BJ (cell line): ENCODE results near the gene CBL. TPM values are rescaled to one million over a fixed set of nuclear protein-coding genes. Genes with fewer than 3 reads are reported as not detected.
"Not testable (repeated sequence)": the region's sequence is repeated elsewhere in the genome, so short reads cannot be mapped to it uniquely, and the experiment has no call there.

Experiments
- CTCF ChIA-PET: fragments of 350-600 bp; formaldehyde crosslinking; extraction: SDS; loops from one replicate; lab custom pipeline; 2021; ENCODE audit warnings: antibody characterized with exemption, inconsistent platforms; lab: Yijun Ruan, JAX
- POLR2A ChIA-PET: fragments of 300-600 bp; sonication (Branson Sonifier 250); formaldehyde crosslinking; extraction: SDS; loops from one replicate; lab custom pipeline; 2021; ENCODE audit warnings: antibody characterized with exemption; lab: Charles Lee
- DNase-seq: peaks from one replicate; pipeline ENCODE4 v3.0.0-alpha.2; 2011; ENCODE audit warnings: low read depth
- H3K27me3 ChIP-seq: 2 replicates; pipeline ENCODE4 v1.6.0; 2011; ENCODE audit warnings: low read length; ENCODE audit not compliant: control insufficient read depth, insufficient read depth
- H3K36me3 ChIP-seq: 2 replicates; pipeline ENCODE4 v1.5.1; 2011; ENCODE audit warnings: low read length; ENCODE audit not compliant: control insufficient read depth, insufficient read depth
- H3K4me3 ChIP-seq: 2 replicates; pipeline ENCODE4 v1.5.1; 2011; ENCODE audit warnings: low read depth, mild to moderate bottlenecking, control low read depth, low read length
- polyA plus RNA-seq: library from polyadenylated mRNA; depleted of rRNA; stranded (reverse); fragments of >200 nt; gene quantifications from 2 replicates; pipeline ENCODE4 v1.2.3, GENCODE V29; 2011
- TF ChIP-seq, protein P1 (sequence below): IDR thresholded peaks from 2 replicates; pipeline ENCODE4 v1.5.1; 2011; ENCODE audit warnings: low read depth, mild to moderate bottlenecking, control low read depth, inconsistent platforms, low read length, moderate library complexity; ENCODE audit not compliant: insufficient read depth

The CBL gene
- polyA plus RNA-seq, 1 experiment: 9.3 TPM

DNA sequence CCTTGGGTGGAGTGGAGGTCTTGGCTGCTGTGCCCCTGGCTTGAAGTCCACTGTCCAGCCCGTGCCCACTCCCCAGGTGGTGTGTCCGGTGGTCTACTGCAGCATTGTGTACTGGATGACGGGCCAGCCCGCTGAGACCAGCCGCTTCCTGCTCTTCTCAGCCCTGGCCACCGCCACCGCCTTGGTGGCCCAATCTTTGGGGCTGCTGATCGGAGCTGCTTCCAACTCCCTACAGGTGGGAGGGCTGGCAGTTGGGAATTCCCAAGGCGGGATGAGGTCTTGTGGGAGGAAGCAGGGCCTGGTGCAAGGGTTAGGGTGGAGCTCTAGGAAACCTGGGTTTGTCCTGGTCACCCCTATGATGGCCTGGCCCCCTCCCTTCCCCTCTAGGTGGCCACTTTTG is 46.0 kb upstream of the CBL start:
- no peak for DNase-seq
- peaks cover 4% of the 10 kb centered on the region for H3K27me3 ChIP-seq
- no peak overlapping the region for H3K4me3 ChIP-seq
- CTCF ChIA-PET: interaction anchor here (0.6 to 4.2 kb wide), 6 partner anchors 9 to 77 kb away, joined by 3 to 16 read pairs (median 7); partner anchors contain the start of genes ABCG4 and NLRX1
- POLR2A ChIA-PET: no interaction called here
- H3K36me3 ChIP-seq: no peaks in the 10 kb centered on the region
- TF ChIP-seq, protein P1, sequence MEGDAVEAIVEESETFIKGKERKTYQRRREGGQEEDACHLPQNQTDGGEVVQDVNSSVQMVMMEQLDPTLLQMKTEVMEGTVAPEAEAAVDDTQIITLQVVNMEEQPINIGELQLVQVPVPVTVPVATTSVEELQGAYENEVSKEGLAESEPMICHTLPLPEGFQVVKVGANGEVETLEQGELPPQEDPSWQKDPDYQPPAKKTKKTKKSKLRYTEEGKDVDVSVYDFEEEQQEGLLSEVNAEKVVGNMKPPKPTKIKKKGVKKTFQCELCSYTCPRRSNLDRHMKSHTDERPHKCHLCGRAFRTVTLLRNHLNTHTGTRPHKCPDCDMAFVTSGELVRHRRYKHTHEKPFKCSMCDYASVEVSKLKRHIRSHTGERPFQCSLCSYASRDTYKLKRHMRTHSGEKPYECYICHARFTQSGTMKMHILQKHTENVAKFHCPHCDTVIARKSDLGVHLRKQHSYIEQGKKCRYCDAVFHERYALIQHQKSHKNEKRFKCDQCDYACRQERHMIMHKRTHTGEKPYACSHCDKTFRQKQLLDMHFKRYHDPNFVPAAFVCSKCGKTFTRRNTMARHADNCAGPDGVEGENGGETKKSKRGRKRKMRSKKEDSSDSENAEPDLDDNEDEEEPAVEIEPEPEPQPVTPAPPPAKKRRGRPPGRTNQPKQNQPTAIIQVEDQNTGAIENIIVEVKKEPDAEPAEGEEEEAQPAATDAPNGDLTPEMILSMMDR: no peak

DNA sequence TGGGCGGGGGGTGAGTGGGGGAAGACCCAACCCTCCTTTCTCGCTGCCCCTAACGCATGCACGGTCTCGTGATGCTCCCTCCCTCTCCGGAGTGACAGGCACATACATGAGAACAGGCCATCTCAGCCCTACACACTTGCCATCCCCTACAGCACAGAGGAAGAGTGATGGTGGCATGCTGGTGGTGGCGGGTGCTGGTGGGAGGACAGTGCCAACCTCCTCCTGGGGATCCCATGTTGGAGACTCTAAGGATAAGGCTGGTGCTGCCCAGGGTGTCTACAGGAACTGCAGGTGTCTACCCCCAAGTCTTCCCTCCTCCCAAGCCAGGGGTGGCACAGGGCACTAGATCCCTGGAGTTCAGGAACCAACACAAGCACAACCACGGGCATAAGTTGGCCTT is 44.3 kb upstream of the CBL start:
- ChIA-PET CTCF (no interaction called here), POLR2A (no interaction called here)
- DNase-seq: no peak

GRCh38 chr11:119166368-119167076 is 39.6 kb upstream of the CBL start:
- TF ChIP-seq, protein P1: no peak
- no peak for DNase-seq
- H3K27me3 ChIP-seq: no peaks in the 10 kb centered on the region
- no peak overlapping the region for H3K4me3 ChIP-seq
- CTCF ChIA-PET: interaction anchor here (0.6 to 2.8 kb wide), 7 partner anchors 11 to 207 kb away, joined by 3 to 18 read pairs (median 4); no protein-coding TSS in a partner anchor
- H3K36me3 ChIP-seq: no peaks in the 10 kb centered on the region
- POLR2A ChIA-PET: interaction anchor here (0.6 kb wide), 1 partner anchor 14 kb away, joined by 5 read pairs; no protein-coding TSS in a partner anchor

More for the DNA sequence above, 44.3 kb upstream of the CBL start:
- Histone ChIP-seq H3K27me3 (no peaks in the 10 kb centered on the region; the same call in 1 of the 2 replicates), H3K4me3 (no peak overlapping the region), H3K36me3 (no peaks in the 10 kb centered on the region)
- TF ChIP-seq, protein P1: no peak

DNA sequence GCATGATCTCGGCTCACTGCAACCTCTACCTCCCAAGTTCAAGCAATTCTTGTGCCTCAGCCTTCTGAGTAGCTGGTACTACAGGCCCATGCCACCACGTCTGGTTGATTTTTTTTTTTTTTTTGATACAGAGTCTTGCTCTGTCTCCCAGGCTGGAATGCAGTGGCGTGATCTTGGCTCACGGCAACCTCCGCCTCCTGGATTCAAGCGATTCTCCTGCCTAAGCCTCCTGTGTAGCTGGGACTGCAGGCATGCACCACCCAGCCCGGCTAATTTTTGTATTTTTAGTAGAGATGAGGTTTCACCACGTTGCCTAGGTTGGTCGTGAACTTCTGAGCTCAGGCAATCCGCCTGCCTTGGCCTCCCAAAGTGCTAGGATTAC is 39.1 kb upstream of the CBL start:
- H3K4me3 ChIP-seq, H3K27me3 ChIP-seq, H3K36me3 ChIP-seq, DNase-seq: not testable (repeated sequence)
- ChIA-PET POLR2A (interaction anchor here (0.6 kb wide), 1 partner anchor 14 kb away, joined by 5 read pairs; no protein-coding TSS in a partner anchor), CTCF (interaction anchor here (0.6 to 2.8 kb wide), 8 partner anchors 12 to 207 kb away, joined by 3 to 18 read pairs (median 4); no protein-coding TSS in a partner anchor)

DNA sequence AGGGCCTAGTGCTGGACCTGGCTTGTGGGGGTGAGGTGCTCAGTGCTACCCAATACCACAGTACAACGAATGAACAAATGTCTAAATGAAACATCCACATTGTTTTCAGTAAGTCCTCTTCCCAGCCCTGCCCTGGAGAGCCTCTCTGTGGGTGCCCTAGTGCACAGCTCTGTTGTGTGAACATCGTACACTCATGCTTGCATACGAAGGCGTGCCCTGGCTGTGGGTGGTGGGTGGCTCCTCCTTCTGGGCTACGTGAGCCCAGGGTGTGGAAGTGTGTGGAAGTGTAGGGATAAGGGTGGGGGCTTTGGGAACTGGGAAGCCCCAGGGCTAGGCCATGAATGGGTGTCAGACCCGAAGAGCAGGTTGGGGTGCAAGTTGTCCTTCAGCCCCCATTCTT is 38.2 kb upstream of the CBL start:
- Histone ChIP-seq H3K27me3 (no peaks in the 10 kb centered on the region), H3K36me3 (0 out of 2 replicates have a peak, but pooled peaks cover under 1% of the 10 kb centered on the region), H3K4me3 (no peak overlapping the region)
- DNase-seq: no peak
- TF ChIP-seq, protein P1: no peak
- ChIA-PET CTCF (interaction anchor here (0.6 to 2.8 kb wide), 2 partner anchors 12 to 172 kb away, joined by 3 to 18 read pairs; no protein-coding TSS in a partner anchor), POLR2A (no interaction called here)
